ENCODE measurements around the gene OR2AG1.

Gene OR2AG1

GRCh38 chr11:6747097-6747668 is 35.6 kb upstream of the OR2AG1 start:
- no peak overlapping the region for H3K4me3 ChIP-seq (ENCODE audit: control insufficient read depth, low read depth, low read length)
- no peak for DNase-seq (ENCODE audit: low read depth)
- no peak for TF ChIP-seq CTCF (IDR thresholded peaks at IDR 0.05; ENCODE audit: control insufficient read depth, insufficient read depth, low read depth, low read length, missing control alignments)

- TF ChIP-seq CTCF (IDR thresholded peaks at IDR 0.05; ENCODE audit: control insufficient read depth, insufficient read depth, low read depth, low read length, missing control alignments): peak; percentile 93
- no peak overlapping the region for H3K4me3 ChIP-seq (ENCODE audit: control insufficient read depth, low read depth, low read length)
- DNase-seq (ENCODE audit: low read depth): no peak
These were observed 27.4 kb upstream of the OR2AG1 start for GRCh38 chr11:6755303-6755952.

- H3K4me3 ChIP-seq (ENCODE audit: control insufficient read depth, low read depth, low read length): no peak overlapping the region
- TF ChIP-seq CTCF (IDR thresholded peaks at IDR 0.05; ENCODE audit: control insufficient read depth, insufficient read depth, low read depth, low read length, missing control alignments): no peak
- no peak for DNase-seq (ENCODE audit: low read depth)
These were observed 26.9 kb upstream of the OR2AG1 start for GRCh38 chr11:6755953-6756347.

GRCh38 chr11:6757373-6757967 is 25.4 kb upstream of the OR2AG1 start:
- peak; percentile 27 for DNase-seq (ENCODE audit: low read depth)
- H3K4me3 ChIP-seq (ENCODE audit: control insufficient read depth, low read depth, low read length): no peak overlapping the region
- TF ChIP-seq CTCF (IDR thresholded peaks at IDR 0.05; ENCODE audit: control insufficient read depth, insufficient read depth, low read depth, low read length, missing control alignments): peak; percentile 72

GRCh38 chr11:6771926-6772893 is 10.6 kb upstream of the OR2AG1 start, which contains the start of gene OR2AG2:
Gene OR2AG2 (minus strand): TSS chr11:6771976. CDS start chr11:6768957, 3,019 bp downstream.
- no peak within 1 kb of the TSS for H3K4me3 ChIP-seq (ENCODE audit: control insufficient read depth, low read depth, low read length)
- DNase-seq (ENCODE audit: low read depth): no peak
- no peak for TF ChIP-seq CTCF (IDR thresholded peaks at IDR 0.05; ENCODE audit: control insufficient read depth, insufficient read depth, low read depth, low read length, missing control alignments)

GRCh38 chr11:6778518-6778917 is 4.3 kb upstream of the OR2AG1 start:
- H3K4me3 ChIP-seq (ENCODE audit: control insufficient read depth, low read depth, low read length): no peak overlapping the region
- TF ChIP-seq CTCF (IDR thresholded peaks at IDR 0.05; ENCODE audit: control insufficient read depth, insufficient read depth, low read depth, low read length, missing control alignments): no peak
- no peak for DNase-seq (ENCODE audit: low read depth)

Data from AG09309 (cell line).